Skeletal muscle satellite cell (primary cell): Measurements from ENCODE around the gene XPR1.
"Not testable (repeated sequence)": the region's sequence is repeated elsewhere in the genome, so short reads cannot be mapped to it uniquely, and the experiment has no call there.

ENCODE experiments used
- H3K27me3 ChIP-seq: 2 replicates; pipeline ENCODE4 v1.7.0; 2013; ENCODE audit warnings: low read length; ENCODE audit not compliant: control insufficient read depth, insufficient read depth
- H3K36me3 ChIP-seq: 2 replicates; pipeline ENCODE4 v1.7.0; 2013; ENCODE audit warnings: mild to moderate bottlenecking, control low read depth, low read length; ENCODE audit not compliant: insufficient read depth
- H3K4me1 ChIP-seq: 2 replicates; pipeline ENCODE4 v1.7.0; 2013; ENCODE audit warnings: low read length; ENCODE audit not compliant: control insufficient read depth, insufficient read depth
- H3K4me2 ChIP-seq: 2 replicates; pipeline ENCODE4 v1.7.0; 2013; ENCODE audit warnings: mild to moderate bottlenecking, low read length
- H3K4me3 ChIP-seq: 2 replicates; pipeline ENCODE4 v1.7.0; 2013; ENCODE audit warnings: low read length
- H3K9ac ChIP-seq: 2 replicates; pipeline ENCODE4 v1.7.0; 2013; ENCODE audit warnings: mild to moderate bottlenecking, low read depth, low read length, moderate library complexity
- H3K9me3 ChIP-seq: replicated peaks from 2 replicates; pipeline ENCODE4 v1.7.0; 2013; ENCODE audit warnings: mild to moderate bottlenecking, control low read depth, low read length

The XPR1 gene

DNA sequence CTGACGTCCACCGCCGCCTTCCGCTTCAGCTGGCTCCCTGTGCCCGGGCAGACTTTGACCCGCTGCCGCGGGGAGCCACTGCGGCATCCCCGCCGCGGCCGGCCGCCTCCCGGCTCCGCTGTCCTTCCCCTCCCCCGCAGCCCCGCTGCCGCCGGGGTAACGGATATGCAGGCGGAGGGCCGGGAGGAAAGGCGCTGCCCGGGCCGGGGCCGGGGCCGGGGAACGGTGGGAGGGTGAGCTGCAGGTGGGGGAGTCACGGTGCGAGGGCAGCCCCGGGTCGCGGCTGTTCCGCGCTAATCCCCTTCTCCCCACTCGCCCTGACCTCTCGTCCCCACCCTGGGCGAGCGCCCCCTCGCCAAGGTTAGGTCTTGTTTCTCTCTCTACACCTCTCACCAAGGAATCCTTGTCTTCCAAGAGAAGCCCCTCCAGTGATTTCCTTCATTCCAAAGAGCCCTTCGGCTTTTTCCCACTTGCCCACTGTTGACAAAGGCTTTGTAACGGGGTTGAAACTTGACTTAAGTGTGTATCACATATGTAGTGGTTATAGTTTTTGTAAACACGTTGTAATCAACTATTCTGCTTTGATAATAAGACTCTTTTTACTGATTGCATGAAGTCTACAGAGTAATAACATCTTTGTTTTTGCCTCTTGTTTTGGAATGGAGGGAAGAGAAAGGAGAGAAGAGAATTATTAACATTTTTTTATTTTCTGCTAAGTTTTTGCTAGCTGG lies 669 bp downstream of the XPR1 start:
- no peaks in the 10 kb centered on the region for H3K27me3 ChIP-seq
- H3K9me3 ChIP-seq: no peaks in the 10 kb centered on the region
- H3K9ac ChIP-seq: peak overlapping the region; percentile 90
- H3K4me3 ChIP-seq: peak overlapping the region; percentile 99
- peak overlapping the region; percentile 84 for H3K4me2 ChIP-seq
- H3K4me1 ChIP-seq: peaks cover 12% of the 10 kb centered on the region
- H3K36me3 ChIP-seq: no peaks in the 10 kb centered on the region

DNA sequence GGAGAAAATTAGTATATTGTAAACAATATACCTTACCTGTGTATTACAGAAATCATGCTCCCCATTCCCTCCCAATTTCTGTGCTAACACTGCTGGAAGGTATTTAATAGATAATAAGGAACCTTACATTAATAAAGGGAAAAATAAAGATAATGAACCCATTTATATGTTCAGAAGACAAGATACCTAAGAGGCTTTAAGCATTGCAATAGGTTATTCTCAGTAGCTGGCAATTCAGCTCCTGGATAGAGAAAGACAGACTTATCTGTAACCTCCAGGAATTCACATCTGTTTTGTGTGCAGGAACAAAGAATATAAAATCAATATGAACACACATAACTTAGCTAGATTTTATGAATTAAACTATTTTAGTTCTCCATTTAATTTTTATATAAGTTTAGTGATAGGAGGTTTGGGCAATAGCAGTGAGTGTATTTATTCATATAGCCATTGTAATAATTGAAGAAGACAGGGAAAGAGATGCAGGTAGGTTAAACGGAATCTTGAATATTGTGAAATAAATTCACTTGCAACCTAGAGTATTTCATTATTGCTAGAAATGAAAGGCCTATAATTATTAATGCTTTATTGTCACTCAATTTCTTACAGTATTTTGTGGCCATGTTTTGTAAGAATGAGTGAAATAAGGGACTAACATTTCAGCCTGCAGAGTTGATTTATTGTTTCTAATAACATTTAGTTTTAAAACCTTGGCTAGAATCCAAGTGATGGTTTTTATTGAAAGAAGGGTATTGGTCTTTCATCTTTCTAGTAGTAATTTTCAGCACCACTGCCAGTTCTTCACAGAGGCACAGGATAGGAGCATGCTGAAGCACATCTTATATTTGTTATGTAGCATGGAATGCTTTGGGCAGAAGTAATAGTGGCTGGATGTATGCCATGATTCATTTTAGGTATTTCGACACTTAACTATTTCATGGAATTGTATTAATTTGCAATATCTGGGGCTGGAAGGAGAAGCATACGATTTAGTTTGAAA lies 1.5 kb downstream of the XPR1 start:
- peaks cover 12% of the 10 kb centered on the region for H3K4me1 ChIP-seq
- no peaks in the 10 kb centered on the region for H3K27me3 ChIP-seq
- H3K4me3 ChIP-seq: peak overlapping the region; percentile 99
- peak overlapping the region; percentile 90 for H3K9ac ChIP-seq
- peak overlapping the region; percentile 84 for H3K4me2 ChIP-seq
- H3K9me3 ChIP-seq: no peaks in the 10 kb centered on the region
- no peaks in the 10 kb centered on the region for H3K36me3 ChIP-seq

DNA sequence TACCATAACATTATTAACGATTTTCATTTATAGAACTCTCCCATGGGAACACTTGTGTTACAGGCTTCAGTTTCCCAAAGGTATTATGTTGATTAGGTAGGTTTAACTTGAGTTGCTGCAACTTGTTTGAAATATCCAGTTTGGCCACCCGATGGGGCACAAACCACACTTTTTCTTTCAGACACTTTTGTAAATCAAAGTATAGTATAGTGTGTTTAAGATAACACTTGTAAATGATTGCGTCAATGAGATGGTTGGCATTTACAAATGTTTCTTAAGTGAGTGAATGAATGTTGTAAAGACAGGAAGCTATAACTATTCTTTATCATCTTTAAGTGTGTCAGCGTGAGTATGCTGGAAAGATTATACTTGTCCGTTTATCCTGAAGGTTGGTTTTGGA lies 4.3 kb downstream of the XPR1 start:
- H3K36me3 ChIP-seq: no peaks in the 10 kb centered on the region
- H3K9me3 ChIP-seq: no peaks in the 10 kb centered on the region
- no peaks in the 10 kb centered on the region for H3K27me3 ChIP-seq
- H3K4me2 ChIP-seq: no peak overlapping the region
- H3K9ac ChIP-seq: no peak overlapping the region
- H3K4me1 ChIP-seq: peaks cover 12% of the 10 kb centered on the region
- no peak overlapping the region for H3K4me3 ChIP-seq

DNA sequence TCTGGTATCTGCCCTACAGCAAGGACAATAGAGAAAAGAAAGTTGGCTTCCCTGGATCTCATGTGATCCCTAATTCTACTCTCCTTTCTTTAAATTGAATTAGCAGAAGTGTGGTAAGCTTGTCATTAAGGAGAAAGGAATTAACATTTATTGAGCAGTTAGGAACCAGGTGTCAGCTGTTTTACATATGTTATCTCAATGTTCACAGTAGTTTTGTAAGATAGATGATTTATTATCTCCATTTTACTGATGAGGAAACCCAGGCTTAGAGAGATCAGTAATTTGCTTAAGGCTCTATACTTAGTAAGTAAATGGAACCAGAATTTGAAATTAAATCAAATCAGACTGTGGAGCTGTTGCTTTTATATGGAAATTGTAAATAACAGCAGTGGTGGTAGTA lies 8.0 kb downstream of the XPR1 start:
- no peak overlapping the region for H3K4me2 ChIP-seq
- H3K4me3 ChIP-seq: no peak overlapping the region
- no peak overlapping the region for H3K9ac ChIP-seq
- no peaks in the 10 kb centered on the region for H3K9me3 ChIP-seq
- H3K4me1 ChIP-seq: peaks cover 8% of the 10 kb centered on the region
- no peaks in the 10 kb centered on the region for H3K36me3 ChIP-seq
- H3K27me3 ChIP-seq: no peaks in the 10 kb centered on the region

DNA sequence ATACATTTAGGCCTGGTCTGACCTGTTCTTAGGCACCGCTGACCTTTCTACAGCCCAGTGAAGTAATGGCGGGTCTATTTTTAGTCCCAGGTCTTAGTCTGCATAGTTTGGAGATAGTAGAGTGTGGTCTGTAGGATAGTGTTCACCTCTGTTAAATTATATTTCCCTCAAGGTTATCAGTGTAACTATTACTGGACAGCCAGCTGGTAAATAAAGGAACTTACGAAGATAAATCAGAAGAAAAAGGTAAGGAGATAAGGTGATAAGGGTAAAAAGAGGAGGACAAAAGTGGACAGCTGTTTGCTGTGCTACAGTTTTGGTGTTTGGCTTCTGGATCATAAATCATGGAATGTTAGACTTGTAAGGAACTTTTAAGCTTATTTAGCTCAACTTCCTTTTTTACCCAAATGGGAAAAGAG lies 8.7 kb downstream of the XPR1 start:
- no peak overlapping the region for H3K9ac ChIP-seq
- no peak overlapping the region for H3K4me3 ChIP-seq
- H3K4me1 ChIP-seq: peaks cover 8% of the 10 kb centered on the region
- H3K27me3 ChIP-seq: no peaks in the 10 kb centered on the region
- H3K4me2 ChIP-seq: no peak overlapping the region
- H3K9me3 ChIP-seq: no peaks in the 10 kb centered on the region
- no peaks in the 10 kb centered on the region for H3K36me3 ChIP-seq

DNA sequence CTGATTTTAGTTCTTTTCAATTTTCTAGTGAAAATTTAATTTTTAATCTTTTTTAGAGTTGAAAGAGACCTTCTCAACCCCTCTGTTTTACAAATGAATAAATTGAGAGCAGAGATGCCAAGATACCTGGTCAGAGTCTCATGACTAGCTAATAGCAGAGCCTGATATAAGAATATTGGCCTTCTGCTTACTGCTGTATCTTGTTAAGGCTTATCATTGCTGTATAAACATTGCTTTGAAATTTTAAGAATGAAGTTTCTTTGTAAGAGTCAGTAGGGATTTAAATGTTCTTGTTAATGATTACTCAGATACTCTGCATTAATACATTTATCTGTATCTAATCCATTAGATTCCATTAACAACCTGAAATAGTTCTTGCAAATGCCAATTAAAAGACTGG lies 9.8 kb downstream of the XPR1 start:
- H3K36me3 ChIP-seq: no peaks in the 10 kb centered on the region
- H3K4me3 ChIP-seq: no peak overlapping the region
- H3K4me1 ChIP-seq: peaks cover 8% of the 10 kb centered on the region

DNA sequence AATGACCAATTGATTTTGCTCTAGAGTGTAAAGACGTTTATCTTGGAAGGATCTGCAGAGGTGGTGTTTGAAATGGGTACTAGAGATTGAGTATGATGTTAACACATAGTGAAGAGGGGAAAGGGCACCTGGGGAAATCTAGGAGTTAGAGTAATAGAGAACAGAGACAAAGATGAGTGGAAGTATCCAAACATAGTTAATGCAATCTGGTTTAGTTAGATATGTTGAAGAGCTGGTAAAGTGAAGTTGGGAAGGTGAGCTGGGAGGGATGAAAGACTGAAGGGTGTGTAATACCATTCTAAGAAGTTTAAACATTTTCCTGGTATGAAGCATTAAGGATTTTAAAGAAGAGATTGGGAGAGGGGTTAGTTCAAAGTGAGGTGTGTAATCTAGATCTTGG lies 11.0 kb downstream of the XPR1 start:
- Histone ChIP-seq H3K4me3 (no peak overlapping the region), H3K4me2 (no peak overlapping the region), H3K27me3 (no peaks in the 10 kb centered on the region), H3K9me3 (no peaks in the 10 kb centered on the region), H3K9ac (no peak overlapping the region), H3K4me1 (peaks cover 8% of the 10 kb centered on the region), H3K36me3 (no peaks in the 10 kb centered on the region)

More for the DNA sequence above, 9.8 kb downstream of the XPR1 start:
- Histone ChIP-seq H3K9ac (no peak overlapping the region), H3K4me2 (no peak overlapping the region), H3K27me3 (no peaks in the 10 kb centered on the region), H3K9me3 (no peaks in the 10 kb centered on the region)

DNA sequence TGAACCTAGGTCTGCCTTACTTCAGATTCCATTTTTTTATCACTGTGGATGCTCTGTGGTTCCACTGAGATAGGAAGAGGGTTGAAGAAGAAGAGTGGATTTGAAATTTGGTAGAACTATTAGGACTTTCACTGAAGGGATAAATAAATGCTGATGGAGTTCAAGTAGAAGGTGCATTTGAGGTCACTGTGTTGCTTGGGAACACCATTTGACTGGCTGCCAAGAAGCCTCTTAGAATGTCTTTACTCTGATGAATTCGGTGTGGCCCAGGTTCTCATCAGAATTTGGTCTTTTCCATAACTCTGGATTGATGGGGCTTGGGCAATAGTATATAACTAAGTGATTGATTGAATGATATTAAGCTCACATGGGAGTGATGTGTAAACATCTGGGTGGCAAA lies 11.9 kb downstream of the XPR1 start:
- no peak overlapping the region for H3K4me3 ChIP-seq
- no peaks in the 10 kb centered on the region for H3K27me3 ChIP-seq
- H3K9me3 ChIP-seq: no peaks in the 10 kb centered on the region
- H3K4me1 ChIP-seq: peaks cover 8% of the 10 kb centered on the region
- no peaks in the 10 kb centered on the region for H3K36me3 ChIP-seq
- H3K9ac ChIP-seq: no peak overlapping the region
- H3K4me2 ChIP-seq: no peak overlapping the region

DNA sequence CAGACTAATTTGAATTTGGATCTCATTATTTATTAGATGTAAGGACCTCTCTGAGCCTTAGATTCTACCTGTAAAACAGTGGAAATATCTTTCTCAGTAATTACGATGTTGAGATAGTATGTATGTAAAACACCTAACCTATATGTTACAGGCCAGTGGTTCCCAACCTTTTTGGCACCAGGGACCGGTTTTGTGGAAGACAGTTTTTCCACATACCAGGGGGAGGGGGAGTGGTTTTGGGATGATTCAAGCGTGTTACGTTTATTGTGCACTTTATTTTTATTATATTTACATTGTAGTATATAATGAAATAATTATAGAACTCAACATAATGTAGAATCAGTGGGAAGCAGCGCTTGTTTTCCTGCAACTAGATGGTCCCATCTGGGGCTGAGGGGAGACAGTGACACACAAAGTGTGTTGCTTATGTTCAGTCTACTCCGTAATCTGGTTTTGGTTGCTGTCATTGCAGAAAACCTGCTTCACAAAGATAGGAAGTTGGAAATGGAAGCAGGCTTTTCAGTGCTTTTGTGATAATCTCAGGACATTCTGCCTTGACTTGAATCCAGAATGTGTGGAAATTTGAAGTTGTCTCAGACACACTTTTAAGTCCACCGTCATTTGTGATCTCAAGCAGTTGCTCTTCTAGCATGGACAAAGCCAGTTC lies 12.8 kb downstream of the XPR1 start:
- H3K9me3 ChIP-seq: no peaks in the 10 kb centered on the region
- H3K4me3 ChIP-seq: no peak overlapping the region
- no peaks in the 10 kb centered on the region for H3K36me3 ChIP-seq
- peaks cover 8% of the 10 kb centered on the region for H3K4me1 ChIP-seq
- no peak overlapping the region for H3K4me2 ChIP-seq
- H3K9ac ChIP-seq: no peak overlapping the region
- H3K27me3 ChIP-seq: no peaks in the 10 kb centered on the region

DNA sequence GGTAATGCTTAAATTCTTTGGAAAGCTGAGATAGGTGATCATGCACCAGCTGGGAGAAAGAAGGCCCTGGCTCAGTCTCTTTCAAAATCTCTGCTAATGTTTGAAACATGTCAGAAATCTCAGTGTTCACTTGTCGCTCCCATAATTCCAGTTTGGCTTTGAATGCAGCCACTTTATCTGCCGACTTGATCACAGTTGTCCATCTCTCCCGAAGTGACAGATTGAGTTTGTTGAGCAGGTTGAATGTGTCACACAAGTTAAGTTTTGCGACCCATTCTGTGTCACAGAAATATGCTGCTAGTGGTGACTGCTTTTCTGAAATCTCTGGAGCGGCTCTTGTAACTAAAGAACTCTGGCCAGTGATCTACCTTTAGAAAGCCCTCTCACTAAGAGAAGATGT lies 13.4 kb downstream of the XPR1 start:
- not testable (repeated sequence) for H3K9ac ChIP-seq, H3K27me3 ChIP-seq

DNA sequence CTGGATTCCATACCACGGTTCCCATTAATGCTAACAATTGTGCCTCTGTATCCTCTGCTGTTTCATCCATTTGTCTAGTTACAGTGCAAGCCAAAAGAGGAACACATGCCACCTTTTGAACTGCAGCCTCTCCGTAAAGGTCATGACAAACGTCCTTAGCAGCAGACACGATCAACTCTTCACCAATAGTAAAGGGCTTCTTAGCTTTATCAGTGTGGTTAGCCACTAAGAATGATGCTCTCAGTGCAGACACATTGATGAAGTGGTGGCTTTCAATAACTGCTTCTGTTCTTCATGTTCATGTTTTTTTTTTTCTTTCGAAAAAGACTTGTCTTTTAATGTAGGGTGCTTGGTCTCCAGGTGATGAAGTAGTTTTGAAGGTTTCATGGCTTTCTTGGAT lies 14.3 kb downstream of the XPR1 start:
- Histone ChIP-seq H3K9me3 (no peaks in the 10 kb centered on the region), H3K4me3 (no peak overlapping the region), H3K27me3 (no peaks in the 10 kb centered on the region), H3K4me2 (no peak overlapping the region), H3K9ac (no peak overlapping the region), H3K4me1 (peaks cover 8% of the 10 kb centered on the region), H3K36me3 (no peaks in the 10 kb centered on the region)

More for the DNA sequence above, 13.4 kb downstream of the XPR1 start:
- H3K4me3 ChIP-seq, H3K4me1 ChIP-seq, H3K36me3 ChIP-seq, H3K4me2 ChIP-seq, H3K9me3 ChIP-seq: not testable (repeated sequence)
